ENCODE results near the gene DCX. TPM values are rescaled to one million over a fixed set of nuclear protein-coding genes. Genes with fewer than 3 reads are reported as not detected.

Gene DCX
- polyA plus RNA-seq, 3 donors, result not detected

GRCh38 chrX:111361751-111362150, 50.2 kb downstream of the DCX start:
- no peaks in the 10 kb centered on the region for H3K36me3 ChIP-seq (replicated peaks in 1 of 2; ENCODE audit: control insufficient read depth in 1 of 2, insufficient read depth in 2 of 2, low read length in 2 of 2)
- H3K27ac ChIP-seq (ENCODE audit: low read depth in 1 of 2, low read length in 2 of 2), result no peak overlapping the region
- H3K27me3 Mint-ChIP-seq (ENCODE audit: low read depth in 3 of 3), result peaks cover 0 to 7% (median 0%) of the 10 kb centered on the region in 3 donors
- peaks cover 0 to 2% of the 10 kb centered on the region in 2 donors for H3K27me3 ChIP-seq (ENCODE audit: control insufficient read depth in 2 of 2, insufficient read depth in 2 of 2, low read length in 2 of 2)
- H3K4me3 ChIP-seq (replicated peaks in 1 of 3; ENCODE audit: low read depth in 2 of 3, low read length in 3 of 3), result no peak overlapping the region
- H3K4me1 ChIP-seq (ENCODE audit: control insufficient read depth in 1 of 2, insufficient read depth in 2 of 2, low read length in 2 of 2), result no peaks in the 10 kb centered on the region
- H4K20me1 ChIP-seq (ENCODE audit: insufficient read depth, low read length), result no peaks in the 10 kb centered on the region
- H3K4me1 Mint-ChIP-seq, result no peaks in the 10 kb centered on the region
- H3K9ac ChIP-seq (ENCODE audit: insufficient read depth, low read length, poor library complexity, severe bottlenecking), result no peak overlapping the region
- H3K4me2 ChIP-seq (replicated peaks; ENCODE audit: extremely low read depth, low read length, poor library complexity, severe bottlenecking), result no peak overlapping the region
- TF ChIP-seq CTCF (IDR thresholded peaks at IDR 0.05), result no peak
- no peaks in the 10 kb centered on the region for H3K79me2 ChIP-seq (ENCODE audit: insufficient read depth, low read length)
- H3K9me3 Mint-ChIP-seq, result no peaks in the 10 kb centered on the region
- DNase-seq, result no peak
- no peak overlapping the region for H3K27ac Mint-ChIP-seq
- no peak overlapping the region for H2AFZ ChIP-seq (ENCODE audit: insufficient read depth, low read depth, low read length, poor library complexity, severe bottlenecking)
- no peaks in the 10 kb centered on the region for H3K36me3 Mint-ChIP-seq
- H3K4me3 Mint-ChIP-seq, result no peak overlapping the region
- H3K9me3 ChIP-seq (replicated peaks in 1 of 2; ENCODE audit: control insufficient read depth in 1 of 2, insufficient read depth in 1 of 2, low read length in 2 of 2), result no peaks in the 10 kb centered on the region
- WGBS (ENCODE audit: insufficient coverage), result no CpG with 5 or more reads among the region's 1 CpG
- intact Hi-C loops (cut with micrococcal nuclease), result no loop called here

- intact Hi-C loops (cut with micrococcal nuclease), result no loop called here
- Mint-ChIP-seq H3K4me1 (no peaks in the 10 kb centered on the region), H3K4me3 (no peak overlapping the region), H3K27me3 (ENCODE audit: low read depth in 3 of 3) (peaks cover 0 to 7% (median 0%) of the 10 kb centered on the region in 3 donors), H3K27ac (no peak overlapping the region), H3K36me3 (no peaks in the 10 kb centered on the region), H3K9me3 (peaks cover 0 to 2% (median 0%) of the 10 kb centered on the region in 7 donors)
- no peak overlapping the region for H3K4me2 ChIP-seq (replicated peaks; ENCODE audit: extremely low read depth, low read length, poor library complexity, severe bottlenecking)
- no peaks in the 10 kb centered on the region for H3K79me2 ChIP-seq (ENCODE audit: insufficient read depth, low read length)
- no peaks in the 10 kb centered on the region for H3K4me1 ChIP-seq (ENCODE audit: control insufficient read depth in 1 of 2, insufficient read depth in 2 of 2, low read length in 2 of 2)
- H4K20me1 ChIP-seq (ENCODE audit: insufficient read depth, low read length), result no peaks in the 10 kb centered on the region
- no peaks in the 10 kb centered on the region for H3K27me3 ChIP-seq (ENCODE audit: control insufficient read depth in 2 of 2, insufficient read depth in 2 of 2, low read length in 2 of 2)
- TF ChIP-seq CTCF (IDR thresholded peaks at IDR 0.05), result no peak
- no peak overlapping the region for H3K9ac ChIP-seq (ENCODE audit: insufficient read depth, low read length, poor library complexity, severe bottlenecking)
- no peak overlapping the region for H3K27ac ChIP-seq (ENCODE audit: low read depth in 1 of 2, low read length in 2 of 2)
- no peak overlapping the region for H3K4me3 ChIP-seq (replicated peaks in 1 of 3; ENCODE audit: low read depth in 2 of 3, low read length in 3 of 3)
- DNase-seq, result no peak
- no peaks in the 10 kb centered on the region for H3K9me3 ChIP-seq (replicated peaks in 1 of 2; ENCODE audit: control insufficient read depth in 1 of 2, insufficient read depth in 1 of 2, low read length in 2 of 2)
- H3K36me3 ChIP-seq (replicated peaks in 1 of 2; ENCODE audit: control insufficient read depth in 1 of 2, insufficient read depth in 2 of 2, low read length in 2 of 2), result no peaks in the 10 kb centered on the region
- no peak overlapping the region for H2AFZ ChIP-seq (ENCODE audit: insufficient read depth, low read depth, low read length, poor library complexity, severe bottlenecking)
- no CpG with 5 or more reads among the region's 3 CpGs for WGBS (ENCODE audit: insufficient coverage)
Observed at GRCh38 chrX:111360839-111361238, 51.2 kb downstream of the DCX start.
